Endothelial cell (in vitro differentiated cells): ENCODE results near the gene ANKRD65. TPM values are rescaled to one million over a fixed set of nuclear protein-coding genes. Genes with fewer than 3 reads are reported as not detected.
"Not testable (repeated sequence)": the region's sequence is repeated elsewhere in the genome, so short reads cannot be mapped to it uniquely, and the experiment has no call there.

Experiments used
- DNase-seq: peaks from one replicate; pipeline ENCODE4 v3.0.0; 2021; ENCODE audit warnings: low spot score
- H3K27ac Mint-ChIP-seq: one replicate; pipeline ENCODE4 v1.8.0; 2021; ENCODE audit warnings: mixed read lengths, inconsistent platforms; ENCODE audit not compliant: unreplicated experiment
- H3K27me3 Mint-ChIP-seq: one replicate; pipeline ENCODE4 v1.8.0; 2021; ENCODE audit warnings: mild to moderate bottlenecking, moderate library complexity, mixed read lengths, inconsistent platforms; ENCODE audit not compliant: unreplicated experiment
- H3K36me3 Mint-ChIP-seq: one replicate; pipeline ENCODE4 v1.8.0; 2021; ENCODE audit warnings: mild to moderate bottlenecking, low read depth, mixed read lengths, inconsistent platforms; ENCODE audit not compliant: unreplicated experiment
- H3K4me1 Mint-ChIP-seq: one replicate; pipeline ENCODE4 v1.8.0; 2021; ENCODE audit warnings: mild to moderate bottlenecking, mixed read lengths, inconsistent platforms; ENCODE audit not compliant: unreplicated experiment
- H3K4me3 Mint-ChIP-seq: one replicate; pipeline ENCODE4 v1.8.0; 2021; ENCODE audit warnings: mild to moderate bottlenecking, mixed read lengths, inconsistent platforms; ENCODE audit not compliant: unreplicated experiment
- H3K9me3 Mint-ChIP-seq: one replicate; pipeline ENCODE4 v1.8.0; 2021; ENCODE audit warnings: mixed read lengths, inconsistent platforms; ENCODE audit not compliant: unreplicated experiment
- long read RNA-seq: library from polyadenylated mRNA; unstranded; transcript quantifications from one replicate; pipeline ENCODE4 v2.0.0, GENCODE V29; 2020; ENCODE audit not compliant: unreplicated experiment
- total RNA-seq: library from RNA; stranded (reverse); fragmentation: NEBNext Ultra II Directional; extraction: Animal tissue kit (Norgen Biotek cat#: 25700); gene quantifications from one replicate; pipeline ENCODE4 v1.2.1, GENCODE V29; 2021; ENCODE audit not compliant: unreplicated experiment
- TF ChIP-seq, protein P1 (sequence below): fragments of 200-600 bp; sonication (generic); IDR thresholded peaks from one replicate; pipeline ENCODE4 v1.5.0; 2021; ENCODE audit warnings: antibody characterized with exemption; ENCODE audit not compliant: unreplicated experiment

The ANKRD65 gene
- total RNA-seq, result 0.31 TPM
- long read RNA-seq, partial matches to known transcripts, result 0 of 1 reads
- long read RNA-seq, other reads (novel, unspliced or antisense), result 0 of 1 reads

DNA sequence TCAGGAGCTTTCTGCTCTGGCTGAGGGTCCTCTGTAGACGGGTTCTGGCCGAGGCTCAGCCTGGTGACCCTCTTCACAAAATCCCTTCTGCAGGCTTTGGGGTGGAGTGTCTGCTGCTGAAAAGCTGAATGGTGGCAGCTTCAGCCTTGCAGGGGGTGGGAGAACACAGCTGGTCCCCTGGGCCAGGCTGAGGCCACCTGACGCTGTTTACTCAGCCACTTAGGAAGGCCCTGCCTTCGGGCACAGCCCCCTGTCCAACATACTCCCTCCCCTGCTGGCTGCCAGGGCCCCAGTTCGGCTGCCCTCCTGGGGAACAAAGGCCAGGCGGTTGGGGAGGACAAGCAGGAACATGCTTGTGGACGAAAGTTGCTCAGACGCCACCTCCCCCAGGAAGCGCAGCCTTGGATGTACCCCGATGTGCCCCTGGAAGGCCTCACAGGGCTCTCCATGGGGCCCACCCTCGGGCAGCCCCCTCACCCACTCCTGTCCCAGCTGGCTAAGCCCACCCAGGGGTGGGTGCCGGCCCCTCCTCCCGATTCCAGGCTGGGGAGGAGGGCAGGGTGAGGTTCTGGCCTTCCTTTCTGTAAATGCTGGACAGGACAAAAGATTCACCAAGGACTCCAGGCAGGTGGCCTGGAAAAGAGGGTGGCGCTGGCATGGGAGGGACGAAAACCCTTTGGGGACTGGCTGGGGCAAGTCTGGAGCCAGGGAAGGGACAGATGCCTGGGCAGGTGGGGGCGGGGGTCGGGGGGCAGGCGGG, at the start of gene ANKRD65:
Gene ANKRD65, minus strand, starts transcription at position 130 of the 760 bp plus-strand sequence. CDS start 271 bp downstream, outside the sequence.
- TF ChIP-seq, protein P1, sequence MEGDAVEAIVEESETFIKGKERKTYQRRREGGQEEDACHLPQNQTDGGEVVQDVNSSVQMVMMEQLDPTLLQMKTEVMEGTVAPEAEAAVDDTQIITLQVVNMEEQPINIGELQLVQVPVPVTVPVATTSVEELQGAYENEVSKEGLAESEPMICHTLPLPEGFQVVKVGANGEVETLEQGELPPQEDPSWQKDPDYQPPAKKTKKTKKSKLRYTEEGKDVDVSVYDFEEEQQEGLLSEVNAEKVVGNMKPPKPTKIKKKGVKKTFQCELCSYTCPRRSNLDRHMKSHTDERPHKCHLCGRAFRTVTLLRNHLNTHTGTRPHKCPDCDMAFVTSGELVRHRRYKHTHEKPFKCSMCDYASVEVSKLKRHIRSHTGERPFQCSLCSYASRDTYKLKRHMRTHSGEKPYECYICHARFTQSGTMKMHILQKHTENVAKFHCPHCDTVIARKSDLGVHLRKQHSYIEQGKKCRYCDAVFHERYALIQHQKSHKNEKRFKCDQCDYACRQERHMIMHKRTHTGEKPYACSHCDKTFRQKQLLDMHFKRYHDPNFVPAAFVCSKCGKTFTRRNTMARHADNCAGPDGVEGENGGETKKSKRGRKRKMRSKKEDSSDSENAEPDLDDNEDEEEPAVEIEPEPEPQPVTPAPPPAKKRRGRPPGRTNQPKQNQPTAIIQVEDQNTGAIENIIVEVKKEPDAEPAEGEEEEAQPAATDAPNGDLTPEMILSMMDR, result no peak
- no peak for DNase-seq
- H3K36me3 Mint-ChIP-seq, result peaks cover 4% of the 10 kb centered on the region
- peaks cover 12% of the 10 kb centered on the region for H3K4me1 Mint-ChIP-seq
- H3K9me3 Mint-ChIP-seq, result no peaks in the 10 kb centered on the region
- H3K27ac Mint-ChIP-seq, result no peak within 1 kb of the TSS
- H3K27me3 Mint-ChIP-seq, result peaks cover 9% of the 10 kb centered on the region
- H3K4me3 Mint-ChIP-seq, result no peak within 1 kb of the TSS

DNA sequence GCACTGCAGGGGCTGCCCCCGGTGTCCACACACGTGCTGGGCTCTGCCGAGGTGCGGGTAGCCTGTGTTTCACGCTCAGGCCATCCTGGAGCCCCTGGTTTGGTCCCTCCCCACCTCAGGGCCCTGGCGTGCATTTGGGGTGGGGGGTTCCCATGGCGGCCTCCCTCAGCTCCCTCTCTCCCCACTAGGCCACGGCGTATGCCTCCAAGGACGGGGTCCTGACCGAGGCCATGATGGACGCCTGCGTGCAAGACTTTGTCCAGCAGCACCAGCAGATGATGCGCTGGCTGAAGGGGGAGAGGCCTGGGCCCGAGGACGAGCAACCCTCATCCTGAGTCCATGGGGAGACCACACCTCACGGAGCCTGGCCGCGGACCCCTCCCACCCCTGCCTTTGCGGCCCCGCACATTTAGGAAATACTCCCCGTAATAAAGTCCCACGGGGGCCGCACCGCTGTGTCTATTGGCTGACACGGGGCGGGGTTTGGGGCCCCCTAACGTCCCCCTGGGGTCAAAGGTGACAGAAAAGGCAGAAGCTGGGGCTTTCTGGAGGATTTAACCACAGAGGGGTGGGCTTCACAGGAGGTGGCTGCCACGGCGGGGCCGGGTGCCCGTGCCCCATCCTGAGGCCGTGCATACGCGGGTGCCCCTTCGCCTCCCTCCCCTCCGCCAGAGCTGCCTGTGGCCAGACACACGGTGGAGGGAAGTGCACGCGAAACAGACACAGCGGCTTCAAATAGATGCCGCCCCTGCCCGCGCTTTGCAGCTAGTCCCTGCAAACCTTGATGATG, 47.3 kb upstream of the ANKRD65 start:
- not testable (repeated sequence) for H3K27me3 Mint-ChIP-seq, H3K9me3 Mint-ChIP-seq, H3K27ac Mint-ChIP-seq, H3K36me3 Mint-ChIP-seq, H3K4me3 Mint-ChIP-seq, DNase-seq
- peaks cover 11% of the 10 kb centered on the region for H3K4me1 Mint-ChIP-seq

DNA sequence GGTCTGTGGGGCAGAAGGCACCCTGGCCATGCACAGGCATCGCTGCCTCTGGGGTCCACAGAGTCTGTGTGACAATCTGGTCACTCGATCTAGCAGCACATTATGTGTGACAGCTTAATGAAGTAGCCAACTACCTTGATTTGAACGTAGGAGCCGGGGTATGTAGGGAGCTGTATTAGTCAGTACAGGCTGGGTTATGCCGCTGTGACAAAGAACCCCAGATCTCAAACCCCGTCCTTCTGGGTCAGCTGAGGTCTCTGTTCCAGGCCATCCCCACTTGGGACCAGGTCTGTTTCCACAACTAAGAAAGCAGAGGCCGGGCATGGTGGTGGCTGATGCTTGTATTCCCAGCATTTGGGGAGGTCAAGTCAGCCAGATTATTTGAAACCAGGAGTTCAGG, 42.2 kb upstream of the ANKRD65 start:
- H3K9me3 Mint-ChIP-seq, result no peaks in the 10 kb centered on the region
- no peaks in the 10 kb centered on the region for H3K27me3 Mint-ChIP-seq
- TF ChIP-seq, protein P1, result no peak
- no peaks in the 10 kb centered on the region for H3K4me1 Mint-ChIP-seq
- DNase-seq, result no peak
- no peak overlapping the region for H3K4me3 Mint-ChIP-seq
- no peak overlapping the region for H3K27ac Mint-ChIP-seq
- H3K36me3 Mint-ChIP-seq, result no peaks in the 10 kb centered on the region

DNA sequence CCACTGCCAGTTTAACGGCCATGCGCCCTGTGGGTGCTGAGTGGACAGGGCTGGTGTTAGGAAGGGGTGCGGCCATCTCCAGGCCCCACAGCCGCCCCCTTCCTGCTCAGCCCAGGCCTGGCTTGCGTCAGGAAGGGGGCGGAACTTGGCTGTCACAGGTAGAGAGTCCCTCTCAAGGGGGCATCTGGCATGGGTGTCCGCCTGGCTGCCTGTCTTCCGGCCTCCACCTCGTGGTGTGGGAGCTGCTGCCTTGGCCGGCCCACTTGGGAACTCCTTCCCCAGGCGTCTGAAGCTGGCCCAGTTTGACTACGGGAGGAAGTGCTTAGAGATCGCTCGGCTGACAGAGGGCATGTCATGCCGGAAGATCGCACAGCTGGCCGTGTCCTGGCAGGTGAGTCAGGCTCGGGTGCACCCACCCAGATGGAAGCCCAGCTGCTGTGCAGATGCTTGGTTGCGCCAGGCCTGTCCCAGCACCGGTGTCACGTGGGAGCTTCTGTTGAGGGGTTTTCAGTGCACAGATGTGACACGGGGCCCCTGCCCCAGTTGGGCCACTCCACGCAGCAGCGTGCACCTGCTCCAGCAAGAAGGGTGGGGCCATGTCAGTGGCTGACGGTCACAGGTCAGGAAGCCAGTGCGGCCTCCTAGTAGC, 41.4 kb upstream of the ANKRD65 start:
- H3K36me3 Mint-ChIP-seq, result no peaks in the 10 kb centered on the region
- no peak overlapping the region for H3K27ac Mint-ChIP-seq
- H3K4me3 Mint-ChIP-seq, result no peak overlapping the region
- TF ChIP-seq, protein P1, result no peak
- H3K9me3 Mint-ChIP-seq, result no peaks in the 10 kb centered on the region
- no peaks in the 10 kb centered on the region for H3K27me3 Mint-ChIP-seq
- H3K4me1 Mint-ChIP-seq, result no peaks in the 10 kb centered on the region
- DNase-seq, result no peak

DNA sequence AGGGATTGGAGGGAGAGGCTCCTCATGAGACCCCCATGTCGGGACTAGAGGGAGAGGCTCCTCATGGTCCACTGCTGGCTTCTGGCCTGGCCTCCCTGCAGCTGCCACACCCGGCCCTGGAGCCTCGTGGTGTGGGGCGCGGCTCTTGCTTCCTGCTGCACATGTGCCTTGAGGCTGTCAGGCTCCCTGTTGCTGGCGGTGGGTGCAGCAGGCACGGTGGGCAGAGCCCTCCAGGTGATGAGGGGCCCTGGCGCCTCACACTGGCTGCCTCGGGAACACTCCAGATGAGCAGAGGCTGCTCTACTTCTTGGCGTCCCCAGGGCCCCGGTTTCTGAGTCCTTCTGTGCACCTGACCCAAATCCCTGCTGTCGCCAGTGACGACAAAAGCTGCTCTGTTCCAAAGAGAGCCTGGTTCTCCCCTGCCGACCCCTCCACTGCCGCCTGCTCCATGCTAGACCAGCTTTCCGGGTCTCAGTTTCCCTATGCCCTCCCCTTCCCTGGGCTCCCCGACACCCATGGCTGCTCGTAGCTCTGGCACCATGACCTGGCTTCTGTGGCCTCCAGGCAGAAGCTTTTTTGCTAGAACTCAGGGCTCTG, 40.7 kb upstream of the ANKRD65 start:
- H3K4me1 Mint-ChIP-seq, result no peaks in the 10 kb centered on the region
- no peak overlapping the region for H3K4me3 Mint-ChIP-seq
- TF ChIP-seq, protein P1, result no peak
- H3K27me3 Mint-ChIP-seq, result no peaks in the 10 kb centered on the region
- no peak overlapping the region for H3K27ac Mint-ChIP-seq
- no peak for DNase-seq
- no peaks in the 10 kb centered on the region for H3K9me3 Mint-ChIP-seq
- H3K36me3 Mint-ChIP-seq, result no peaks in the 10 kb centered on the region
